HT-29 (cell line): ENCODE results near the gene SIVA1. TPM values are rescaled to one million over a fixed set of nuclear protein-coding genes. Genes with fewer than 3 reads are reported as not detected.

ENCODE experiments used
- DNase-seq: peaks from one replicate; pipeline ENCODE4 v3.0.0-alpha.2; 2015; ENCODE audit warnings: low spot score
- total RNA-seq: library from RNA; depleted of rRNA; stranded (reverse); fragments of >200 nt; shearing (Covaris generic); gene quantifications from 2 replicates; pipeline ENCODE4 v1.2.3, GENCODE V29; 2014; rRNA removed

The SIVA1 gene
- total RNA-seq, 1 experiment from 2014 or later, result 243 TPM

- DNase-seq, result no peak
Measured at GRCh38 chr14:104806625-104807465, 53.9 kb downstream of the SIVA1 start.

GRCh38 chr14:104808456-104808855, 55.5 kb downstream of the SIVA1 start:
- DNase-seq, result no peak

Other genes with a start within 250 kb of the SIVA1 start
- 0.38 and 1.5 TPM in 2 replicates for gene C14orf180, start 173.4 kb upstream of the SIVA1 start, total RNA-seq
- not detected in 2 replicates for gene TMEM179, start 148.4 kb upstream of the SIVA1 start, total RNA-seq
- gene INF2, start 63.5 kb upstream of the SIVA1 start, total RNA-seq, result 293 and 322 TPM in 2 replicates
- 2.1 and 8.3 TPM in 2 replicates for gene ADSS1, start 28.9 kb upstream of the SIVA1 start, total RNA-seq
- 161 and 168 TPM in 2 replicates for gene AKT1, start 42.6 kb downstream of the SIVA1 start, total RNA-seq
- 12.1 and 17.2 TPM in 2 replicates for gene ZBTB42, start 48.0 kb downstream of the SIVA1 start, total RNA-seq
- 69.3 and 78.1 TPM in 2 replicates for gene CEP170B, start 112.1 kb downstream of the SIVA1 start, total RNA-seq
- not detected in 2 replicates for gene PLD4, start 171.7 kb downstream of the SIVA1 start, total RNA-seq
- 1.5 and 1.6 TPM in 2 replicates for gene AHNAK2, start 225.2 kb downstream of the SIVA1 start, total RNA-seq
- 9.8 and 11.6 TPM in 2 replicates for gene CLBA1, start 232.6 kb downstream of the SIVA1 start, total RNA-seq